Measurements from ENCODE around the gene SPOCK3.

Gene SPOCK3

DNA sequence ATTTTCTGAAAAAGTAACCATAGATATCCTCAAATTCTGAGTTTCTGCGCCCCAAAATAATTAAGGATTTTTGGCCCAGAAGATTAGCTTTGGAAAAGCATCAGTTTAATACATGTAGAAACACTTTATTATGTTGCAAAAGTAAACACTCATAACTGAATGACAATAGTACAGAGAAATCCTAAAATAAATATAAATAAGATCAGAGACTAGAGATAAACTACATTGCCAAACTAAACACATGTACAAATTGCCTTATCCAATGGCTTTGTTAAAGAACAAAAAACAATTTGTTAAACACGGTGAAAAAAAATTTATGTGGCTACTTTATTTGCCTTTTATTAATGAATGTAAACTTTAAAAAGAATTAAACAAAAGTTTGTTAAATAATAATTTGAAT lies 17.5 kb downstream of the SPOCK3 start:
- H3K4me3 ChIP-seq (ENCODE audit: insufficient read length, low read depth): no peak overlapping the region
- TF ChIP-seq SUZ12 (IDR thresholded peaks at IDR 0.05; ENCODE audit: extremely low read depth, insufficient read depth, insufficient read length) (no peak), YY1 (IDR thresholded peaks at IDR 0.05; ENCODE audit: insufficient read depth, insufficient read length) (no peak), ZNF274 (IDR thresholded peaks at IDR 0.05; ENCODE audit: low read depth, low read length) (no peak)
- DNase-seq (ENCODE audit: low read depth, low spot score): no peak
- no peaks in the 10 kb centered on the region for H3K4me1 ChIP-seq (ENCODE audit: insufficient read depth, insufficient read length)
- H3K9ac ChIP-seq (ENCODE audit: insufficient read length, low read depth): no peak overlapping the region
- no peaks in the 10 kb centered on the region for H3K9me3 ChIP-seq (ENCODE audit: insufficient read depth, low read length)
- no peaks in the 10 kb centered on the region for H3K27me3 ChIP-seq (ENCODE audit: insufficient read depth, insufficient read length)
- no peaks in the 10 kb centered on the region for H3K36me3 ChIP-seq (ENCODE audit: insufficient read depth, insufficient read length, low read length)

DNA sequence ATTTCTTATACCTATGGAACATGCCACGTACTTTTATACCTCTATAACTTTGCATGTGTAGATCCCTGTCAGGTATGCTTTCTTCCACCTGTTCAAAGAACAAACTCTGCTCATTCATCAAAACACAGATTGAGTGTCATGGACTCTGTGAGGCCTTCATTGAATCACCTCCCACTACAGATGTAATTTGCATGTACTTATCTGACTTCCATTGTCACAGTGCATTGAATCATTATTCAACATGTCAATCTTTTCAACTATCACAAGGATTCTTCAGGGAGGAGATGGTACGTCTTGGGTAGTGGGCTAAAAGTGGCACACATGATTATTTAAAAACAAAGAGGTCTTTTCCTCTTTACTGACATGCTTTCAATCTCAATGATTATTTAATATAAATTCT lies 24.1 kb downstream of the SPOCK3 start:
- Histone ChIP-seq H3K4me1 (ENCODE audit: insufficient read depth, insufficient read length) (no peaks in the 10 kb centered on the region), H3K9me3 (ENCODE audit: insufficient read depth, low read length) (no peaks in the 10 kb centered on the region), H3K36me3 (ENCODE audit: insufficient read depth, insufficient read length, low read length) (no peaks in the 10 kb centered on the region), H3K4me3 (ENCODE audit: insufficient read length, low read depth) (no peak overlapping the region), H3K9ac (ENCODE audit: insufficient read length, low read depth) (no peak overlapping the region), H3K27me3 (ENCODE audit: insufficient read depth, insufficient read length) (no peaks in the 10 kb centered on the region)
- no peak for DNase-seq (ENCODE audit: low read depth, low spot score)
- TF ChIP-seq ZNF274 (IDR thresholded peaks at IDR 0.05; ENCODE audit: low read depth, low read length) (no peak), SUZ12 (IDR thresholded peaks at IDR 0.05; ENCODE audit: extremely low read depth, insufficient read depth, insufficient read length) (no peak), YY1 (IDR thresholded peaks at IDR 0.05; ENCODE audit: insufficient read depth, insufficient read length) (no peak)

DNA sequence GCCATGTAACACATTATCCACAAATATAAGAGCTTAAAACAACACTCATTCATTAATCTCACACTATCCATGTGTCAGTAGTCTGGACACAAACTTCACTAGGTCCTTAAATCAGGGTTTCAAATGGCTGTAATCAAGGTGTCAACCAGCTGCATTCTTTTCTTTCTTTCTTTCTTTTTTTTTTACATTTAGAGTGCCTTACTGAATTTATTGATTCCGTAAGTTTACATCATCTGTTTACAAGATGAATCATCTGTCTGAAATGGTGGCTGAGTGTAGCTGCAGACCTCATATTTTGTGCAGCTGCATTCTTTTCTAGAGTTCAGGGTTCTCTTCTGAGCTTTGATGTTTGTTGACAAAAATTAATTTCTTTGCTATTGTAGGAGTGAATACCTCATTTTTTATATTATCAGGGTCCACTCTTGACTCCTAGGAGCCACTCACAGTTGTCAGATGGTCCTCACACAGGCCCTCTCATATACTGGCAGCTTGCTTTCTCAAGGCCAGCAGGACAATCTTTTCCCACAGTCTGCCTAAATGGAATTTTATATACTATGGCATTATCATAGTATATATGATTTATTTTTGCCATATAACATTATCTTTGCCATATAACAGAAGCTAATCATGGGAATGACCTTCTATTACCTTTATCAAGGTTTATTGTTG lies 37.8 kb downstream of the SPOCK3 start:
- TF ChIP-seq SUZ12 (IDR thresholded peaks at IDR 0.05; ENCODE audit: extremely low read depth, insufficient read depth, insufficient read length) (no peak), YY1 (IDR thresholded peaks at IDR 0.05; ENCODE audit: insufficient read depth, insufficient read length) (no peak), ZNF274 (IDR thresholded peaks at IDR 0.05; ENCODE audit: low read depth, low read length) (no peak)
- no peaks in the 10 kb centered on the region for H3K9me3 ChIP-seq (ENCODE audit: insufficient read depth, low read length)

DNA sequence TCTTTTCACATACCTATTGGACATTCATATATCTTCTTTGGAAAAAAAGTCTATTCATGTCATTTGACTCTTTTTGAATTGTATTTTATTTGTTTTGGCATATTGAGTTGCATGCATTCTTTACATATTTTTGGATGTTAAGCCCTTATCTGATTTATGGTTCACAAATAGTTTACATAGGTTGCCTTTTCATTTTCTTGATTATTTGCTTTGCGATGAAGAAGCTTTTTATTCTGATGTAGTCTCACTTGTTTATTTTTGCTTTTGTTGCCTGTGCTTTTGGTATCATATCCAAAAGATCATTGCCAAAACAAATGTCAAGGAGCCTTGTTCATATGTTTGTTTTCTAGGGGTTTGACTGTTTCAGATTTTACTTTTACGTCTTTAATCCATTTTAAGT lies 43.9 kb downstream of the SPOCK3 start:
- H3K4me3 ChIP-seq (ENCODE audit: insufficient read length, low read depth): no peak overlapping the region
- no peaks in the 10 kb centered on the region for H3K36me3 ChIP-seq (ENCODE audit: insufficient read depth, insufficient read length, low read length)
- H3K9me3 ChIP-seq (ENCODE audit: insufficient read depth, low read length): no peaks in the 10 kb centered on the region
- no peaks in the 10 kb centered on the region for H3K27me3 ChIP-seq (ENCODE audit: insufficient read depth, insufficient read length)
- TF ChIP-seq YY1 (IDR thresholded peaks at IDR 0.05; ENCODE audit: insufficient read depth, insufficient read length): no peak
- no peak for TF ChIP-seq ZNF274 (IDR thresholded peaks at IDR 0.05; ENCODE audit: low read depth, low read length)
- TF ChIP-seq SUZ12 (IDR thresholded peaks at IDR 0.05; ENCODE audit: extremely low read depth, insufficient read depth, insufficient read length): no peak
- no peaks in the 10 kb centered on the region for H3K4me1 ChIP-seq (ENCODE audit: insufficient read depth, insufficient read length)
- no peak overlapping the region for H3K9ac ChIP-seq (ENCODE audit: insufficient read length, low read depth)
- DNase-seq (ENCODE audit: low read depth, low spot score): no peak

More for the DNA sequence above, 37.8 kb downstream of the SPOCK3 start:
- Histone ChIP-seq H3K9ac (ENCODE audit: insufficient read length, low read depth) (no peak overlapping the region), H3K4me1 (ENCODE audit: insufficient read depth, insufficient read length) (no peaks in the 10 kb centered on the region), H3K36me3 (ENCODE audit: insufficient read depth, insufficient read length, low read length) (no peaks in the 10 kb centered on the region), H3K4me3 (ENCODE audit: insufficient read length, low read depth) (no peak overlapping the region), H3K27me3 (ENCODE audit: insufficient read depth, insufficient read length) (no peaks in the 10 kb centered on the region)
- no peak for DNase-seq (ENCODE audit: low read depth, low spot score)

DNA sequence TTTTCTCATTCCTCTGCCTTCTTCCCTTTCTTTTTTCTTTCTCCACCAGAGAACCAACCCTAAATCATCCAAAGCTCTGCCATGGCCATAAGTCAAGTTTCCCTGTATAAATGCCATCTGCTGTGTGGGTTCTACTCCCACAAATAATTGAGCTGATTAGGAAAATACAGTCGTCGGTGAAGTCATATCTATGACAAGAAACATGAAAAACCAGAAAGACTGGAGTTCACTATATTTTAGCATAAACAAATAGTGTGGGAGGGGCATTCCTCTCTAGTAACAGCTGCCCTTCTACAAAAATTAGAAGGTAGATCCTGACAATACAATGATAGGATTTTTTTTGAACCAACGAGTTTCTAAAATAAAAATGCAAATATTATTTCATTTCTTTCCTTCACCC lies 48.8 kb downstream of the SPOCK3 start:
- Histone ChIP-seq H3K36me3 (ENCODE audit: insufficient read depth, insufficient read length, low read length) (no peaks in the 10 kb centered on the region), H3K9ac (ENCODE audit: insufficient read length, low read depth) (no peak overlapping the region), H3K4me3 (ENCODE audit: insufficient read length, low read depth) (no peak overlapping the region), H3K4me1 (ENCODE audit: insufficient read depth, insufficient read length) (no peaks in the 10 kb centered on the region), H3K27me3 (ENCODE audit: insufficient read depth, insufficient read length) (no peaks in the 10 kb centered on the region), H3K9me3 (ENCODE audit: insufficient read depth, low read length) (no peaks in the 10 kb centered on the region)
- TF ChIP-seq YY1 (IDR thresholded peaks at IDR 0.05; ENCODE audit: insufficient read depth, insufficient read length): no peak
- TF ChIP-seq ZNF274 (IDR thresholded peaks at IDR 0.05; ENCODE audit: low read depth, low read length): no peak
- no peak for TF ChIP-seq SUZ12 (IDR thresholded peaks at IDR 0.05; ENCODE audit: extremely low read depth, insufficient read depth, insufficient read length)
- no peak for DNase-seq (ENCODE audit: low read depth, low spot score)

DNA sequence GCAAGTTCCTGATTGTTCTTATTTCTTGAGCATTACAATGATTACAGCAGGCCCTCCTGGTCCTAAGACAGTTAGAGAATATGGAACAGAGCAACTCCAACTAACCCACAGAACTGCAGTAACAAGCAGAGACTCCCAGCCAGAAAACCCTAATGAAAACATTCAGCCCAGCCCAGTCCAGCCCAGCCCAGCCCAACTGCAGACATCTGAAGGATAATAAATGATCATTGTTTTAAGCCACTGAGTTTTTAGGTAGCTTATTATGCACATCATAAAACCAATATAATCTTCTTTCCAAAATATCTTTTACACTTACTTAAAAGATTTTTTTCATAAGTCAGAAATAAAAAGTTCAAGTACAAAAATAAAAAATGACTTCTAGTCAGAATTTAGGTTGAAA lies 51.3 kb downstream of the SPOCK3 start:
- H3K36me3 ChIP-seq (ENCODE audit: insufficient read depth, insufficient read length, low read length): no peaks in the 10 kb centered on the region
- H3K9ac ChIP-seq (ENCODE audit: insufficient read length, low read depth): no peak overlapping the region
- no peaks in the 10 kb centered on the region for H3K27me3 ChIP-seq (ENCODE audit: insufficient read depth, insufficient read length)
- no peaks in the 10 kb centered on the region for H3K4me1 ChIP-seq (ENCODE audit: insufficient read depth, insufficient read length)
- no peak overlapping the region for H3K4me3 ChIP-seq (ENCODE audit: insufficient read length, low read depth)
- no peaks in the 10 kb centered on the region for H3K9me3 ChIP-seq (ENCODE audit: insufficient read depth, low read length)
- TF ChIP-seq YY1 (IDR thresholded peaks at IDR 0.05; ENCODE audit: insufficient read depth, insufficient read length) (no peak), ZNF274 (IDR thresholded peaks at IDR 0.05; ENCODE audit: low read depth, low read length) (no peak), SUZ12 (IDR thresholded peaks at IDR 0.05; ENCODE audit: extremely low read depth, insufficient read depth, insufficient read length) (no peak)
- no peak for DNase-seq (ENCODE audit: low read depth, low spot score)

DNA sequence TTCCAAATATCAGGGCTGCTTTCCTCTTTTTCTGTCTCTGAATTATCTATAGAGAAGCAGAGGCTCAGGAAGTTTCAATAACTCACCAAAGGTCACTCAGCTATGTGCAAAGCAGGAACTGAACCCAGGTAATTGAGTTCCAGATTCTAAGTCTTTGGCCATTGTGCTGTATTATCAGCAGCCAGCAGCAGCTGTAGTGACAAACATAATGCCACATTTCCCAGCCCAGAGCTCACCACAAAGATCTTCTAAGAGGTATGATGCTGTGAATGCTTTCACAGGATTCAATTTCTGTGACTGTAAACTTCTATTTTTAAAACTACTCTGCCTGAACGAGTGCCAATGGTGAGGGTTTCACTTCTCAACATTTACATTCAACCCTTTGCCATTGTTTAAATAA lies 56.4 kb downstream of the SPOCK3 start:
- TF ChIP-seq YY1 (IDR thresholded peaks at IDR 0.05; ENCODE audit: insufficient read depth, insufficient read length) (no peak), SUZ12 (IDR thresholded peaks at IDR 0.05; ENCODE audit: extremely low read depth, insufficient read depth, insufficient read length) (no peak), ZNF274 (IDR thresholded peaks at IDR 0.05; ENCODE audit: low read depth, low read length) (no peak)
- no peaks in the 10 kb centered on the region for H3K4me1 ChIP-seq (ENCODE audit: insufficient read depth, insufficient read length)
- H3K9ac ChIP-seq (ENCODE audit: insufficient read length, low read depth): no peak overlapping the region
- no peak overlapping the region for H3K4me3 ChIP-seq (ENCODE audit: insufficient read length, low read depth)
- no peaks in the 10 kb centered on the region for H3K27me3 ChIP-seq (ENCODE audit: insufficient read depth, insufficient read length)
- DNase-seq (ENCODE audit: low read depth, low spot score): no peak
- H3K36me3 ChIP-seq (ENCODE audit: insufficient read depth, insufficient read length, low read length): no peaks in the 10 kb centered on the region
- no peaks in the 10 kb centered on the region for H3K9me3 ChIP-seq (ENCODE audit: insufficient read depth, low read length)

Measured in NT2/D1 (cell line).